ENCODE data around the gene LRIT2. TPM values are rescaled to one million over a fixed set of nuclear protein-coding genes. Genes with fewer than 3 reads are reported as not detected.
A peak's percentile ranks its signal among the peaks of the same experiment; 100 is the strongest.

LRIT2 gene
- total RNA-seq, 1 experiment from 2014 or later, result not detected

- CTCF ChIA-PET, result interaction anchor here (1.0 kb wide), 2 partner anchors 272 to 275 kb away, joined by 3 to 4 read pairs; no protein-coding TSS in a partner anchor
- Histone ChIP-seq H3K4me1 (ENCODE audit: insufficient read depth, low read length) (peaks cover 10% of the 10 kb centered on the region; the same call in 1 of the 2 replicates), H3K27ac (ENCODE audit: low read length) (no peak overlapping the region), H3K79me2 (ENCODE audit: low read length) (no peaks in the 10 kb centered on the region), H3K4me2 (ENCODE audit: low read length) (no peak overlapping the region), H3K9ac (ENCODE audit: low read length) (no peak overlapping the region), H3F3A (ENCODE audit: low read length, unreplicated experiment) (no peaks in the 10 kb centered on the region), H3K9me3 (ENCODE audit: low read length) (no peaks in the 10 kb centered on the region), H3K4me3 (ENCODE audit: low read length) (no peak overlapping the region), H2AFZ (ENCODE audit: low read length) (no peak overlapping the region), H4K20me1 (ENCODE audit: low read length) (no peaks in the 10 kb centered on the region), H3K27me3 (ENCODE audit: low read length) (0 out of 2 replicates have a peak, but pooled peaks cover 6% of the 10 kb centered on the region), H3K36me3 (ENCODE audit: low read depth, low read length) (no peaks in the 10 kb centered on the region), H3K9me2 (replicated peaks; ENCODE audit: low read length) (no peaks in the 10 kb centered on the region)
- peak; percentile 91 for ATAC-seq
- peak; percentile 67 for DNase-seq
- TF ChIP-seq CTCF (conservative IDR thresholded peaks at IDR 0.05; ENCODE audit: low read depth, low read length) (peak; percentile 89), EZH2phosphoT487 (IDR thresholded peaks at IDR 0.05; ENCODE audit: borderline replicate concordance, low read length) (no peak)
- no TSS peak for BruUV-seq (replicated peaks)
- POLR2A ChIA-PET (ENCODE audit: unreplicated experiment), result no interaction called here
- intact Hi-C loops (cut with micrococcal nuclease), result loop anchor here (1.0 to 5.0 kb wide), 4 partner anchors 43 to 273 kb away; partner anchors contain the start of gene CCSER2
Observed at GRCh38 chr10:84264611-84265141, 39.3 kb upstream of the LRIT2 start.

GRCh38 chr10:84263716-84264115, 38.4 kb upstream of the LRIT2 start:
- no TSS peak for BruUV-seq (replicated peaks)
- POLR2A ChIA-PET (ENCODE audit: unreplicated experiment), result no interaction called here
- TF ChIP-seq EZH2 (IDR thresholded peaks at IDR 0.05; ENCODE audit: low read length, unreplicated experiment) (no peak), CTCF (conservative IDR thresholded peaks at IDR 0.05; ENCODE audit: low read depth, low read length) (no peak), EZH2phosphoT487 (IDR thresholded peaks at IDR 0.05; ENCODE audit: borderline replicate concordance, low read length) (no peak)

GRCh38 chr10:84262190-84262956, 37.0 kb upstream of the LRIT2 start:
- Histone ChIP-seq H3K9me2 (replicated peaks; ENCODE audit: low read length) (no peaks in the 10 kb centered on the region), H3K79me2 (ENCODE audit: low read length) (no peaks in the 10 kb centered on the region), H3K9ac (ENCODE audit: low read length) (no peak overlapping the region), H3K27ac (ENCODE audit: low read length) (no peak overlapping the region), H2AFZ (ENCODE audit: low read length) (no peak overlapping the region), H3F3A (ENCODE audit: low read length, unreplicated experiment) (no peaks in the 10 kb centered on the region), H3K36me3 (ENCODE audit: low read depth, low read length) (no peaks in the 10 kb centered on the region), H3K4me1 (ENCODE audit: insufficient read depth, low read length) (peaks cover 4% of the 10 kb centered on the region; the same call in 1 of the 2 replicates), H3K27me3 (ENCODE audit: low read length) (0 out of 2 replicates have a peak, but pooled peaks cover 6% of the 10 kb centered on the region), H3K4me3 (ENCODE audit: low read length) (no peak overlapping the region), H3K9me3 (ENCODE audit: low read length) (no peaks in the 10 kb centered on the region), H3K4me2 (ENCODE audit: low read length) (no peak overlapping the region), H4K20me1 (ENCODE audit: low read length) (no peaks in the 10 kb centered on the region)
- intact Hi-C loops (cut with micrococcal nuclease), result no loop called here
- ATAC-seq (no peak), DNase-seq (no peak)
- no peak for TF ChIP-seq EZH2phosphoT487 (IDR thresholded peaks at IDR 0.05; ENCODE audit: borderline replicate concordance, low read length)
- TF ChIP-seq CTCF (conservative IDR thresholded peaks at IDR 0.05; ENCODE audit: low read depth, low read length), result no peak
- TF ChIP-seq EZH2 (IDR thresholded peaks at IDR 0.05; ENCODE audit: low read length, unreplicated experiment), result no peak
- no TSS peak for BruUV-seq (replicated peaks)
- ChIA-PET POLR2A (ENCODE audit: unreplicated experiment) (no interaction called here), CTCF (no interaction called here)

More at GRCh38 chr10:84263716-84264115, 38.4 kb upstream of the LRIT2 start:
- H3K4me3 ChIP-seq (ENCODE audit: low read length), result no peak overlapping the region
- H3K27me3 ChIP-seq (ENCODE audit: low read length), result 0 out of 2 replicates have a peak, but pooled peaks cover 6% of the 10 kb centered on the region
- no peaks in the 10 kb centered on the region for H3K9me3 ChIP-seq (ENCODE audit: low read length)
- CTCF ChIA-PET, result no interaction called here
- H4K20me1 ChIP-seq (ENCODE audit: low read length), result no peaks in the 10 kb centered on the region
- no peaks in the 10 kb centered on the region for H3K9me2 ChIP-seq (replicated peaks; ENCODE audit: low read length)
- ATAC-seq, result no peak
- no peak overlapping the region for H3K9ac ChIP-seq (ENCODE audit: low read length)
- intact Hi-C loops (cut with micrococcal nuclease), result loop anchor here (1.0 kb wide), 2 partner anchors 112 to 274 kb away; no protein-coding TSS in a partner anchor
- H2AFZ ChIP-seq (ENCODE audit: low read length), result no peak overlapping the region
- no peaks in the 10 kb centered on the region for H3K79me2 ChIP-seq (ENCODE audit: low read length)
- DNase-seq, result no peak
- no peaks in the 10 kb centered on the region for H3F3A ChIP-seq (ENCODE audit: low read length, unreplicated experiment)
- H3K36me3 ChIP-seq (ENCODE audit: low read depth, low read length), result no peaks in the 10 kb centered on the region
- H3K4me2 ChIP-seq (ENCODE audit: low read length), result no peak overlapping the region
- peaks cover 4% of the 10 kb centered on the region; the same call in 1 of the 2 replicates for H3K4me1 ChIP-seq (ENCODE audit: insufficient read depth, low read length)
- H3K27ac ChIP-seq (ENCODE audit: low read length), result no peak overlapping the region

All from PC-3 (cell line).